Endometrial microvascular endothelial cells (primary cell): ENCODE results near the gene IL1RAPL2. TPM values are rescaled to one million over a fixed set of nuclear protein-coding genes. Genes with fewer than 3 reads are reported as not detected.
"Not testable (repeated sequence)": the region's sequence is repeated elsewhere in the genome, so short reads cannot be mapped to it uniquely, and the experiment has no call there.

Experiments used
- in situ Hi-C: cut with HindIII; loops from 2 replicates; pipeline ENCODE4 v1.10.0; 2017; ENCODE audit warnings: low sequenced_read_pairs, low pct_unique_long_range_greater_than_20kb; ENCODE audit errors: inconsistent ontology term
- total RNA-seq: library from RNA; depleted of rRNA; stranded (reverse); fragments of >200 nt; gene quantifications from one replicate; pipeline ENCODE4 v1.2.3, GENCODE V29; 2015; ENCODE audit errors: inconsistent ontology term

IL1RAPL2 gene
- total RNA-seq, 1 donor from 2014 or later = not detected

DNA sequence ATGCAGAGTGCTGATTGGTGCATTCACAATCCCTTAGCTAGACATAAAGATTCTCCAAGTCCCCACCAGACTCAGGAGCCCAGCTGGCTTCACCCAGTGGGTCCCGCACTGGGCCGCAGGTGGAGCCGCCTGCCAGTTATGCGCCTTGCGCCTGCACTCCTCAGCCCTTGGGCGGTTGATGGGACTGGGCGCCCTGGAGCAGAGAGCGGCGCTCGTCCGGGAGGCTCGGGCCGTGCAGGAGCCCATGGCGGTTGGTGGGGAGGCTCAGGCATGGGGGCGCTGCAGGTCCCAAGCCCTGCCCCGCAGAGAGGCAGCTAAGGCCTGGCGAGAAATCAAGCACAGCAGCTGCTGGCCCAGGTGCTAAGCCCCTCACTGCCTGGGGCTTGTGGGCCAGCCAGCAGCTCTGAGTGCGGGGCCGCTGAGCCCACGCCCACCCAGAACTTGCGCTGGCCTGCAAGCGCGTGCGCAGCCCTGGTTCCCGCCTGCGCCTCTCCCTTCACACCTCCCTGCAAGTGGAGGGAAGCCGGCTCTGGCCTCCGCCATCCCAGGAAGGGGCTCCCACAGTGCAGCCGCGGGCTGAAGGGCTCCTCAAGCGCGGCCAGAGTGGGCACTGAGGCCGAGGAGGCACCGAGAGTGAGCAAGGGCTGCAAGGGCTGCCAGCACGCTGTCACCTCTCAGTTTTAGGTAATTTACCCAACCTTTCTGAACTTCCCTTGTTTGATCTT lies 549.8 kb downstream of the IL1RAPL2 start:
- in situ Hi-C loops = not testable (repeated sequence)

DNA sequence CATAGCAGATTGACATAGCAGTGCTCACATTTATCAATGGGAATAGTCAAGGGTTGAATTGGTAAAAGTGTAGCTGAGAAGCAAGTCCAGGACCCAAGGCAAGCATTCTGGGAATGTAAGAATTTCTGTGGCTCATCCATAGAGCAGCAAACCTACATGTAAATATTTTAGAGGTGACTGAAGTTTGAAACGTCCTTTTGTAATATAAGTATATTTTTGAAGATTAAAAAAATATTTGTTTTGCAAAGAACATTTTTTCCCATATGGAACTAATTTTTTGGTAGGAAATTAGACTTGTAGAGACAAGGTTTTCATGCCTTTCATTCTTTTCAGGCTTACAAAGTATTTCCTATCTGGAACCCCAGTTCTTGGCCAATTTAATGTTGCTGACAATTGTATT lies 550.5 kb downstream of the IL1RAPL2 start:
- in situ Hi-C loops = no loop called here

DNA sequence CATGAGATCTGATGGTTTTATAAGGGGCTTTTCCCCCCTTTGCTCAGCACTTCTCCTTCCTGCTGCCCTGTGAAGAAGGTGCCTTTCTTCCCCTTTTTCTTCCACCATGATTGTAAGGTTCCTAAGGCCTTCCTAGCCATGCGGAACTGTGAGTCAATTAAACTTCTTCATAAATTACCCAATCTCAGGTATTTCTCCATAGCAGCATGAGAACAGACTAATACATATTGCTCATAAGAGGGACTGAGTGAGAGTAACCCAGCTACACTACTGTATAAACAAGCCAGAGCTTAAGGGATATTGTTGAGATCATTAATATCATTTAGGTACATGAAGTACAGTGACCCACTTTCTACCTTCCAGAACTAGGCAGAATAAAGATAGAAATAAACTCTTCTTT lies 551.6 kb downstream of the IL1RAPL2 start:
- in situ Hi-C loops = no loop called here

DNA sequence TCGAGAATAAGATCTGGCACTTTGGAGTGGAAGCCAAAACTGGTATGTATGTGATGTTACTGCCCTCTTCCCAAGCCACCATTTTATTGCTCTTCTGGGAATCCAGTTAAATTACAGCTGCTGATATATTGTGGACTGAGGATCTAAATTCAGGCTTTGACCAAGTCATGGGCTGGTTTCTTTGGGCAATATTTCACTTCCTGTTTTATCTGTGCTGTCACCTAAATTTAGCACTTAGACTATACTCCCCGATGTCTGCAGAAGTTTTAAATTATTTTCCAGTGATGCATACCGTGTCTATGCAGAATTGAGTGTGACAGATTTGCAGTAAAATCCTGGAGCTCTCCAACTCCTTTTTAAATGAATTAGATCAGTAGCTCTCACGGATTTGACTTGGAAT lies 554.5 kb downstream of the IL1RAPL2 start:
- in situ Hi-C loops = no loop called here

DNA sequence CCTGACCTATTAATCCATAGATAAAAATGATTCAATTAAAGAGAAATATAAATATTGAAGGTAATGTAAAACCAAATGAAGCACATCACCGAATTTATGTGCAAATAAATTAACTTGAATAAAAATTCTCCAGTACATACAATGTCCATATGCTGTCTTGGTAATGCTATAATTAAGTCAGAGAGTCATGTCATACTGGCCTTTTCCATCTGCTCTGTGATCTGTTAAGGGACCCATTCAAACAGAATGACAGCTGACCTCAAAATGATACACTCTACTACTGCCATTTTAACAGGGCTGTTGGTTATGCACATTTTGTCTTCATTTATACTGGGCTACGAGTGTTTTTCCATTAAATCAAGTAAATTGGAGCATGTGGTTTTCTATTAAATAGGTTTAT lies 555.2 kb downstream of the IL1RAPL2 start:
- in situ Hi-C loops = no loop called here

DNA sequence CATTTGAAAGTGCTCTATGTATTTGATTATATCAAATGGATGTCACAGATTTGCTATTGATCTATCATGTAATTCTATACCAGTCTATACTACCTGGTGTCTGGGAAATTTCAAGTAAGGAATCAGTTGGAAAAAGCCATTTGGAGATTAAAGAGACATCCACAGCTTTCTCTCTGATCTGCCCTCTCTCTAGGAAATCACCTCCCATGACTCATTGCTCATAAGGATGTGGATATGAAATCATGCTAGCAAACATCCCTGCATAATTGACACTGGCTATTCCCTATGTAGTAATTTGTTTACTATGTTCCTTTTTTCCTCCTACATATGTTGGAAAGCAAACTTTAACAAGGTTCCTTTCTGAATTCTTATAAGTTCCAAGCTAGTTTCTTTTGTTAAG lies 560.2 kb downstream of the IL1RAPL2 start:
- in situ Hi-C loops = no loop called here

DNA sequence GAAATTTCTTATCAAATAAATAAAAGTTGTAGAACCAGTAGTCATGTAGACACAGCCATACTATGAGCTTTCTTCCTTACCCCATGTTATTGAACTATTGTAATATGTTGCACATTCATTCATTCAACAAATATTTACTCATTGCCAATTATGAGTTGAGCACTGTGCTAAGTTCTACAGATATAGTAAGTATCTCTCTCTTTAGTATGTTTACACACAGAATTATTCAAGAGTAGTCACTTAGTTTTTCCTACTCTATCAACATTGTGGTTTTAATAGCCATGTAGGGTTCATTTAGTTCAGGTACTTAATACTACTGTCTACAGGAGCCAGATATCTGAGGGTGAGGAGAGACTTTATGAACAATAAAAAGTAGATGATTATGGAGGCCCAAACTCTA lies 568.3 kb downstream of the IL1RAPL2 start:
- in situ Hi-C loops = no loop called here

DNA sequence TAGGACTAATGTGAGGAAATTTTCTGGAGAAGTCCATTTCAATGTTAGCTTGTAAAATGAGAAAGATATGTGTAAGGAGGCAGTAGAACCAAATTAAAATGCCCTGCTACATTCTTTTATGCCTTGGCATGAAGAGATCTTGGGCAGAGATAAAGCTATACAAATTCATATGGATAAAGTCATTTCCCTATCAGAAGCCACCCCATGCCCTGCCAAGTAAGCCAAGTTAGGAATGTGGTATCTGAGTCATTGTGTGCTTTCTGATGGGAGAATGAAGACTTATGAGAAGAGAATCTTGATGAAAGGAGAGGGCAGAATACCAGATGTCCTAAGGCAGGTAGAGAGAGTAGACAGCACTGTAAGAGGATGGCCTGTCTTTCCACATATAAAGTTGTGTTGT lies 570.8 kb downstream of the IL1RAPL2 start:
- in situ Hi-C loops = no loop called here

DNA sequence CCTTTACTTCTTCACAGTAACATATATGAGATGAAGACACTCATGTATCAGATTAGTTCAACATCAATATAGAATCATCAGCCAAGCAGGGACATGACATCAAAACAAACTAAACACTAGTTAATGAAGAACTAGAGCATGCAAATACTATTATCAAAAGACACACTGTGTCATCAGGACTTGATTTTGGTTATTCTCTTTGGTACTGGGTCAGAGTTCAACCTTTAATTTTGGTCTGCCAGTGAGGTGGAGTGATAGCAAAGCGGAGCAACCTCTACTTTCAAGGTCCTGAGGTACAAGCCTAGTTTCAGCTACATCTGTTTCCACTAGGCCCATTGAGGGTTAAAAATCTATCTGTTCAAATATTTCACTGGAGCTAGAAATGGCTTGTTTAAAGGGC lies 584.0 kb downstream of the IL1RAPL2 start:
- in situ Hi-C loops = no loop called here

DNA sequence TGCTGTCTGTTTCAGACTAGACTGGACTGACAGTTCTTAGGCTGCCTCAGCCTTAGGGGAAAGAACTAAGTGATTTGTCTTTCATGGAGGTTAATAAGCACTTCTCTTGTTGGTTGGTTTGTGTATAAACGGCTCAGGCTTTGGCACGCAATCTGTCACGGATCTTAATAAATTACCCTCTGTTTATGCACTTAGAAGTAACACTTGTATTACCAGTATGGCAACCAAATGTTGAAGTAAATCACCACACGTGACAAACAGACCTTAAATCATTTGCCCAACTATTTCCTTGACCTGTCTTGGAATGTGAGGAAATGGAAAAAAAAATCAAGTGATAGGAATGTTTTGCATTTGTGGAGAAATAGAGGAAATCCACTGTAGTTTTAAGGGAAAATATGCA lies 584.6 kb downstream of the IL1RAPL2 start:
- in situ Hi-C loops = no loop called here

DNA sequence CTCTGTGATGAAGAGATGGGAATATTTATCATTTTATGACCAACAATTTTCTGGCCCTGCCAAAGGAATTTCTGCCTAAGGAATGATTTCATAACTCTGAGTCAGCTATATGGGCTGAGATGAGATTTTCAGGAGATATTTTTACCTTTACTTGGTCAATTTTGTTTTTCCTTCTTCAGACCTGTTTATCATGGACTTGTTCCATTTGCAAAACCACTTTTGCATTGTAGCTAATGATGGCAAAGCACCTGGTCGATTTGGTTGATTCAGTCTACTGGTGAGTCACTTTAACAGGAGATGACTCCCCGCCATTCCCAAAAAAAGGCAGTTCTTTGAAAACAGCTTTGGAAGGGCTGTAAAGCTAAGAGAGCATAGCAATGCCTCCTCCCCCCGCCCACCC lies 601.2 kb downstream of the IL1RAPL2 start:
- in situ Hi-C loops = no loop called here

DNA sequence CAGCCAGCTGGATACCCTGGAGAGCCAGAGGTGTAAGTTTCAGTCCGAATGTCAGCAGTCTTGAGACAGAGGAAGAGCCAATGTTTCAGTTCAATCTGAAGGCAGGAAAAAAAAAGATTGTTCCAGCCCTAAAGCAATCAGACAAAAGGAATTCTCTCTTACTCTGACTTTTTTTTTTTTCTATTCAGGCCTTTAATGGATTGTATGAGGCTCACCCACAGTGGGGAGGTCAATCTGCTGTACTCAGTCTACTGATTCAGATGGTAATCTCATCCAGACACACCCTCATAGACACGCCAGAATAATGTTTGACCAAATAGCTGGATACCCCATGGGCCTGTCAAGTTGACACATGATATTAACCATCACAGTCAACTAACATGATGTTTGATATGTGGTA lies 602.6 kb downstream of the IL1RAPL2 start:
- in situ Hi-C loops = no loop called here

DNA sequence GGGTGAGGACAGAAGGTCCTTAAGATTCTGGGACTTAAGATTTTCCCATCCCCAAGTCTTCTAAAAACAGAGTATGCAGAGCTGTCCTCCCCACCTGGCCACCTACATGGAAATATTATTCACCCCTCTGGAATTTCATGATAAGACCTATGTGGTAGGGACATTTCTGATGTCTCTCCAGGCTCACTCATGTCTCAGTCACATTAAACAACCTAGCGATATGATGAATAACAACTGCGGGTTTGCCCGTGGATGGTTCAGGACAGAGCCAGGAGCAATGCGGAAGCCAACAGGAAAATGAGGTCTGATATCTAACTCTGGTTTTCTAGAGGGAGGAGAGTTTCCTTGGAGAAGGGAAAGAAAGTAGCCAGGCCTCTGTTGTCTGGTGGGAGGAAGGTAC lies 607.1 kb downstream of the IL1RAPL2 start:
- in situ Hi-C loops = no loop called here

DNA sequence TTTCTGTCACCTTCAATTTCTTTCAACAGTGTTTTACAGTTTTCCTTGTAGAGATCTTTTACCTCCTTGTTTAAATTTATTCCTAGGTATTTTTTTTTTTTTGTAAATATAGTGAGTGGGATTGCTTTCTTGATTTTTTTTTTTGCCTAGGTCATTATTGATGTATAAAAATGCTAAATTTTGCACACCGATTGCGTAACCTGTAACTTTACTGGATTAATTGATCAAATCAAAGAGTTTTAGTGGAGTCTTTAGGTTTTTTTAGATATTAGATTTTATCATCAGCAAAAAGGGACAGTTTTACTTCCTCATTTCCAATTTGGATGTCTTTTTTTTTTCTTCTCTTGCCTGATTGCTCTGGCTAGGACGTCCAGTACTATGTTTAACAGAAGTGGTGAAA lies 613.6 kb downstream of the IL1RAPL2 start:
- in situ Hi-C loops = no loop called here

DNA sequence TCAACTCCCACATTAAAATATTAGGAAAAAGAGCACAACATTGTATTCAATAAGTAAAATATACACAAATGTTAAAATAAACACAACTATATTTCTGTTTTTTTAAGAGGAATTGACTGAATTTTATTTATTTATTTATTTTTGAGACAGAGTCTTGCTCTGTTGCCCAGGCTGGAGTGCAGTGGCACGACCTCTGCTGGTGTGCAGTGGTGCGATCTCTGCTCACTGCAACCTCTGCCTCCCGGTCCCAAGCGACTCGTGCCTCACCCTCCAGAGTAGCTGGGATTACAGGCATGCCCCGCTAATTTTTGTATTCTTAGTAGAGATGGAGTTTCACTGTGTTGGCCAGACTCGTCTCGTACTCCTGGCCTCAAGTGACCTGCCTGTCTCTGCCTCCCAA lies 623.1 kb downstream of the IL1RAPL2 start:
- in situ Hi-C loops = no loop called here

DNA sequence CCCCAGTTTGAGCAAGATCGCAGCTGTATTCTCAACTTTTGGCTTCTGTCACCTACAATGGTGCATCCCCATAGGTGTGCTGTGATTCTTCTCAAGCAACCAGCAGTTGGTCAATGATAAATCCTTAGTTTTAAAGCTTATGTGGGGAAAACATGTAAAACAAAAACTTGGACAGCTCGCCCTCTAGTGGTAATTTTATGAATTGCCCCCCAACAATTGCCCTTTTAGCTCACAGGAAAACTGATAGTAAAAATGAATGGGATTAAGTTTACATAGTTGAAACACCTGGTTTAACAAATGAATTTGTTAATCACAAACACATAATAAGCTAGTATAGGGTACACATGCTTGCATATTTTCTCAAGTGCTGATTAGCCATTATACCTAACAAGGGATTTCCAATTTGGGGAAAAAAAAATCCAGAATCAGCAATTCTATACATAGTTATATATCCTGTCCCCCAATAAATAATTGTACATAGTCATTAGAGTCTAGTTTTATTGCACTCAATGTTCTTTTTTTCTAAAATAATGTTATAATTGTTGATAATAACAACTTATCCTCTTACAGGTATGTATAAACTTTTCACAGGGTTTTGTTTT lies 624.4 kb downstream of the IL1RAPL2 start:
- in situ Hi-C loops = no loop called here

DNA sequence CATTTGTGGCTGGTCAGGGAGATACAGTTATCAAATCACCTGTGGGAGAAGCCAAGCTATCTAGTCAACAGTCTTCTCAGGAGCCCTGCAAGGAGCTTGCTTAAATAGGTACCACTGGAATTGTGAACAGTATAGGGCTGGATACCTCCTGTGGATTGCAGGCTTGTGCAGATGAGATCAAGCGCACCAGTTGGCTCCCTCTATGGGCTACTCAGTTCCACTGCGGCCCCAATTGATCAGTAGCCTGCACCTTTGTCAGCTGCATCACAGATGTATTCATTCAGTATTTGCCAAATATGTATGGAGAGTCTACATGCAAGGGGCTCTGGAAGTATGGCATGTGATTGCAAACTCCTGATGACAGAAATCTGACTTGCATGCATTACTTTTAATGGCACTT lies 625.9 kb downstream of the IL1RAPL2 start:
- in situ Hi-C loops = no loop called here

DNA sequence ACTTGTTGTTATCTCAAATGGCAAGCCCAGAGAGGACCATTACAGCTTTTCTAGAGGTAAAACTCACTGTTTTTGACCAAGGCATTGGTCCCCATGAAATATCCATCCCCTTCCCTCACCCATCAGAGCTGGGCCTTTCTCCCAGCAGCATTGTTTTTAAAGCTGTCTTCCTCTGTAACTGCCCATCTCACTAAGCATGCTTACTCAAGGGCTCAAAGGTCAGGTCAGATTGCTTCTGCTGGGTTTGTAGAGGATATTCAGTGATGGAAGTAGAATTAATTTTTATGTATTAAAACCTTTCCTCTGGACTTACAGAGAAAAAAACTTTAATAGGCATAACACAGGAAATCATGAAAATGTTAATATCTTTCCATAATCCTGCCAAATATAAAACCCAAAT lies 643.4 kb downstream of the IL1RAPL2 start:
- in situ Hi-C loops = no loop called here

DNA sequence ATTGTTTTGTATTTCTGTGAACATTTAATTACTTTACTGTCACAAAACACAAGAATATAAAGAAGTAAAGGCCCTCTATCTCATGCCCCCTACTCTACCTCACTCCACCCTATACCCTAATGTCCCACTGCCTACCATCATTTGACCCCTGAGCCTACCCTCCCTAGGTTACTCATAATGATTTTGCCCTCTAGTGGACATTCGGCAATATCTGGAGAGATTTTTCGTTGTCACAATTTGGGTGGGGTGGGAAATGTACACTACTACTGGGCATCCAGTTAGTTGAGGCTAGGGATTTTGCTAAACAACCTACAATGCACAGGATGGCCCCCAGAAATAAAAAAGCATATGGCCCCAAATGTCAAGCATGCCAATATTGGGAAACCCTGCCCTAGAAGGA lies 644.3 kb downstream of the IL1RAPL2 start:
- in situ Hi-C loops = no loop called here

DNA sequence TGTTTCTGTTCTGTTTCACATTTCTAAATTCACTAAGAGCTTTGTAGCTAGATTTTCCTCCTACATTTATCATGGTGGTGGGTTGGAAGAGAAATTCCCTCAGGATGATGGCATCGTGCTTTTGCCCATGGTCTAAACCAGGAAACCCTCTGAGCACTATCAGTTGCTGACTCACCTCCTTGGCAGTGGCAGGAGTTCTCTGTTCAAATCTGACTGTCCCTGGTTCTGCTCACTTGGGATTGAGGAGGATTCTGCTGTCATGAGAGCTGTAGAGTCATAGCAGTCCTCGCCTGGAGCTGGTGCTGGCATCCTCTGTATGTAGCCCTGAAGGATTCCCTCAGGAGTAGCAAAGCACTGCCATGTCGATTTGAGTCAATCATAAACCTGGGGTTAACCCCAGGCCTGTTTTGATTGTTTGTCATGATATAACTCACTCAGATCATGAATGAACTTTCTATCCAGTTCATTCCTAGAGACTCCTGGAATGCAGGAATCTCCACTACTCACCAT lies 645.1 kb downstream of the IL1RAPL2 start:
- in situ Hi-C loops = no loop called here
